HG02798 (cell line): ENCODE results near the gene CNDP2.
"Not testable (repeated sequence)": the region's sequence is repeated elsewhere in the genome, so short reads cannot be mapped to it uniquely, and the experiment has no call there.

Source experiments
- ATAC-seq: cut with Tn5 transposase; IDR thresholded peaks from one replicate; pipeline ENCODE4 v1.9.1; 2021; ENCODE audit warnings: mild to moderate bottlenecking; ENCODE audit not compliant: unreplicated experiment, poor library complexity

CNDP2 gene

DNA sequence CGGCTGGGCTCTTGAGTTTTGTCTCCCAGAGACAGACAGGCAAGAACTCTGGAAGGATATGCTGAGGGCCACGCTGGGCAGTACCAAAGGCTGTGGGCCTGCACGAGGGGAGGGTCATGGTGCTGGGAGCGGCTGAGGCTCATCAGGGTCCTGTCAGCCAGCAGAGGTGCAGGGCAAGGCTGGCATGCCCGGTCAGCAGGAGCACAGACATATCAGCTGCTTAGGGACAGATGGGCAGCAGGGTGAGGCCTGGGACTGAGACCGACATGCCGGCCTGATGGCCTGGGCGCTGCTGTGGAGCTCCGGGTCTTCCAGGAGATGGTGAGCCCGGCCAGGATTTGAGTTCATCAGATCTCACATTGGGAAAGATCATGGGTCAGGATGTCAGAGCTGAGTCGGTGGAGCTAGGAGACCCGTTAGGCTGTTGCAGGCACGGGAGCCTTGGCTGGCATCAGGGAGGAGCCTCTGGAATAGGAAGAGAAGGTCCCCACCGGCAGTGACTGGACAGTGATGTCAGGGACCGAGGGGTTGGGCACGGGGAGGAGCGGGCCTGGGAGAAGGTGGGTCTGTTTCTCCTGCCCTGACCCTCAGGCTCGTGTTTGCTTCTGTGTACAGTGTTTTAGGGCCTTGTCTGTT, 18.8 kb downstream of the CNDP2 start:
- ATAC-seq, result no peak

GRCh38 chr18:74515620-74516231, 19.6 kb downstream of the CNDP2 start:
- ATAC-seq, result no peak

DNA sequence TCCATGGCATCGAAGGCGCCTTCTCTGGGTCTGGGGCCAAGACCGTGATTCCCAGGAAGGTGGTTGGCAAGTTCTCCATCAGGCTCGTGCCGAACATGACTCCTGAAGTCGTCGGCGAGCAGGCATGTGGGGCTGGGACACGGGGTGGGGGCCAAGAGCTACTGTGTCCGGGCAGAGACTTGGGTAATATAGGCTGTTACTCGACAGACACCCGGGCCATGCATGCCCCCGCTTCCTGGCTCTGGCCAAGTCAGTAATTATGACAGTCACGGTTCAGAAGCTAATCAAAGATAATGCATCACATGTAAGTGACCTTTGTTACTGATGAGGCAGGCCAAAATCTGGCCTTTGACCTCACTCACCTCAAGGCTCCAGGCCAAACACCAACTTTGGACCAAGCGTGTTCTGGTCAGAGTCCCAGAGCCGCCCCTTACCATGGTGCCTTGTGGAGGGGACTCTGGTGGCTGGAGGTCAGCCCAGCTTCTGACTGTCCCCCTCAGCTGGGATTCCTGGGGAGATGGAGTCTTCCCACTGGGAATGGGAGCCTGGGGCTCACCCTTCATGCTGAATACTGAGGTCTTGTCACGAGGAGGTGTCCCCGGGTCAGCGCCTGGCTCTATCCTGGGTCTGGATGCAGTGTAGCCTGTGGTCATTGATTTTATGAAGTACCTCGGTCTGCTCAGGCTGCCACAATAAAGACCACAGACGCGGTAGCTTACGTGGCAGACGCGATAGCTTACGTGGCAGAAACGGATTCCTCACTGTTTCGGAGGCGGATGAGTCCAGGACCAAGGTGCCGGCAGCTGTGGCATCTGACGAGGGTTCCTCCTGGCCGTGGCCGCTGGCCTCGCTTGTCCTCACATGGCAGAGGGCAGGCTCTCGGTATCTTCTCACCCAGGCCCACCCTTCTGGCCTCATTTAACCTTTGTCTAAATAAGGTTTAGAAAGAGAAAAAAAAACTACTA, 20.4 kb downstream of the CNDP2 start:
- no peak for ATAC-seq

- ATAC-seq, result no peak
Measured at GRCh38 chr18:74517236-74517630, 21.1 kb downstream of the CNDP2 start.

DNA sequence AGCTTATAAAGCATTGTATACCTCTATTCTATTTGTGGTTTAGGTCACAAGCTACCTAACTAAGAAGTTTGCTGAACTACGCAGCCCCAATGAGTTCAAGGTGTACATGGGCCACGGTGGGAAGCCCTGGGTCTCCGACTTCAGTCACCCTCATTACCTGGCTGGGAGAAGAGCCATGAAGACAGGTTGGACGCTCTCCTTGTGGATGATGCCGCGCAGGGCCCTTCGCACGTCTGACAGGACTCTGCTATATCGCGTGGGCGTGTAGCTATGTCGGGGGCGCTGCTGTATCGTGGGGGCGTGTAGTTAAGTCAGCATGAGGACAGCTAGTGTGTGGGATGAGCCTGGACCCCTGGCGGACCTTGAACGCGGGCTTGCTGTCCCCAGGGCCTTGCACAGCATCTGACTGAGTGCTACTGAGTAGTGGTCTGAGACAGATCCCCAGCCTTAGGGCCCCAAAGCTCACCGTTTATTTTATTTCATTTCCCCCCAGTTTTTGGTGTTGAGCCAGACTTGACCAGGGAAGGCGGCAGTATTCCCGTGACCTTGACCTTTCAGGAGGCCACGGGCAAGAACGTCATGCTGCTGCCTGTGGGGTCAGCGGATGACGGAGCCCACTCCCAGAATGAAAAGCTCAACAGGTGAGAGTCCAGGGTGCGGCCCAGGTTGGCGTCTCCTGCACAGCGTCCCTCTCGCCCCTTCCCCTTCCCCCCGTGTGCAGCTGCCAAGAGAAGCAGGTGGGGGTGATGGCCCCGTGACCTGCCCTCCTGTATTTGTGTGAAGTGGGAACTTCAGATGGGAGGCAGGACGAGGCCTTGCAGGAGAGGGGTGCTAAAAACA, 22.5 kb downstream of the CNDP2 start:
- ATAC-seq, result no peak

DNA sequence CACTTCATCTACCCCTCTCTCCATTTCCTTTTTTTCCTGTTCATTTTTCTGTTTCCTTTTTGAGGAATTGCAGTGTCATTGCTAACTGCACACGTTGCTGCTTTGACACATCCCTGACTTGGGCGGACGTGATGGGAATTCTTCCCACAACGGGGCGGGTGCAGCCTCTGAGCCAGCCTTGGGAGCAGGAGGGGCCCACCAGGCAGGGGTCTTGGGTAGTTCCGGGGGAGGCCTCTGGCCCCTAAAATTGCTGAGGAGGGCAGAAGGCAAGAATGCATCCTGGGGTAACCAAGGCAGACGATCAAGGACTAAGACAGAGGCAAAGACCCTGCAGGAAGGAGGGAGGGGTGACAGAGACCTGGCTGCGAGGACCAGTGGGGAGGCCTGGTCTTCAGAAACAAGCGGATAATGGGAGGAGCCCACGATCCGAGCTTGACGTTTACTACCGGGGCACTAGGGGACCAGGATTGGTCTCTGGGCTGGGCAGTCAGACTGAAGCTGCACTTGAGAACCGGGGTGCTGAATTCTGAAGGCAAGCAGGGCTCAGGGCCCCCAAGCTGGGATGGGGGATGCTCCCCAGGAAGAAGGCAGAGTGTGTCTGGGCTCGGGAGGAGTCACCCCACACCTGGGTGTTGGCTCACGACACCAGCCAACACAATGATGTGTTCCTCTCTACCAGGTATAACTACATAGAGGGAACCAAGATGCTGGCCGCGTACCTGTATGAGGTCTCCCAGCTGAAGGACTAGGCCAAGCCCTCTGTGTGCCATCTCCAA, 23.3 kb downstream of the CNDP2 start:
- ATAC-seq, result no peak

GRCh38 chr18:74520096-74520833, 24.1 kb downstream of the CNDP2 start:
- ATAC-seq, result no peak

GRCh38 chr18:74521068-74521725, 25.0 kb downstream of the CNDP2 start:
- no peak for ATAC-seq

DNA sequence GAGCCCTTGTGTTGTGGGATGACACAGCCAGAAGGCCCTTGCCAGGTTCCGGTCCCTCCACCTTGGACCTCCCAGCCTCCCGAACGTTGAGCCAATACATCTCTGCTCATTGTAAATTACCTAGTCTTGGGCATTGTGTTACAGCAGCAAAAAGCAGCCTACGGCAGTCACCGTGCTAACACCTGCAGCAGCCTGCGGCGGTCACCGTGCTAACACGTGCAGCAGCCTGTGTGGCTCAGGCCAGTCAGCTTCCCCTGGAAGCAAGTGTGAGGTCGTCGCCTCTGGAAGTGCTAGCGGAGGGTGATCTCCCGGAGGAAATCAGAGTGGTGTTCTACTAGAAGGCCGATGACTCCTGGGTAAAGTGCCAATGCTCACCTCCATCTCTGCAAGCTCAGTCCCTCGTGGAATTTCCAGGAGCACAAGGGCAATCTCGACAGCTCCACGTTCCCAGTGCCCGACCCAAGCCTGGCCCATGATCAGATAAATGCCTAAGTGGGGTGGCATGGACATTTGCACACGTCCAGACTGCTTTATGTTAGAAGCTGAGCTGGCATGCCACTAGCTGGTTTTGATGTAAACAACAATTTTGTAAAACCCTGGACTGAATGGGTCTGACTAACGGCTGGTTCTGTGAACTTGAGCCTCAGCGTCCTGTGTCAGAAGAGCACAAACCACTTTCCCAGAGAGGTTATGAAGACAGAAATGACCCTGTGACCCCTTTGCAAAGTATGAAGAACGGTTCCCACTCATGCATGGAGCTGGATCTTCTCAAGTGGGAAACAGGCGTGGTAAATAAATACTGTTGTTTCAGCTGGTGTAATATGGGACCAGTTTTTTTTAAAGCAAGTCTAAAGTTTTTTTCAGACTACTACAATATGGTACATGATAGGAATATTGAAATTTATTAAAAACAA, 26.7 kb downstream of the CNDP2 start:
- ATAC-seq, result no peak

GRCh38 chr18:74524097-74524496, 27.9 kb downstream of the CNDP2 start:
- ATAC-seq, result no peak

DNA sequence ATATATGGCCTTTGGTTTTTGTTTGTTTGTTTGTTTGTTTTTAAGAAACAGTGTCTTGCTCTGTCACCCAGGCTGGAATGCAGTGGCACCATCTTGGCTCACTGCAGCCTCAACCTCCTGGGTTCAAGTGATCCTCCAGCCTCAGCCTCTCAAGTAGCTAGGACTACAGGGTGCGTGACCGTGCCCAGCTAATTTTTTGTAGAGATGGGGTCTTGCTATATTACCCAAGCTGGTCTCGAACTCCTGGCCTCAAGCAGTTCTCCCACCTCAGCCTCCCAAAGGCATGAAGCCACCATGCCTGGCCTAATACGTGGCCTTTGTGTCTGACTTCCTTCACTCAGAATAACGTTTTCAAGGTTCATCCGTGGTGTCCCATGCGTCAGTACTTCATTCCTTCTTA, 28.8 kb downstream of the CNDP2 start:
- not testable (repeated sequence) for ATAC-seq

GRCh38 chr18:74525741-74526140, 29.6 kb downstream of the CNDP2 start:
- ATAC-seq, result no peak

- ATAC-seq, result no peak
Measured at GRCh38 chr18:74526488-74526887, 30.3 kb downstream of the CNDP2 start.

- peak; percentile 79 for ATAC-seq
Measured at GRCh38 chr18:74528478-74528877, 32.3 kb downstream of the CNDP2 start.

GRCh38 chr18:74528913-74529312, 32.8 kb downstream of the CNDP2 start:
- ATAC-seq, result peak; percentile 5

- ATAC-seq, result no peak
Measured at GRCh38 chr18:74529378-74529777, 33.2 kb downstream of the CNDP2 start.

GRCh38 chr18:74529811-74530583, 33.8 kb downstream of the CNDP2 start:
- ATAC-seq, result no peak
